Thyroid gland (tissue), 4 donors: ENCODE measurements around the gene MRPL45.

Experiments
- POLR2A ChIP-seq, 2 donors: fragments of 450-650 bp; IDR thresholded peaks; one replicate each; pipeline ENCODE4 v1.6.1; 2017; ENCODE audit warnings: antibody characterized with exemption in 2 of 2, mild to moderate bottlenecking in 2 of 2, moderate library complexity in 1 of 2
- TF ChIP-seq, protein P1 (sequence below), 6 experiments: fragments of 200-600 bp in 3 of 6; fragments of 450-650 bp in 3 of 6; sonication (generic) in 3 of 6; IDR thresholded peaks; one replicate each; pipeline ENCODE4 v1.5.1; 2016 to 2019; ENCODE audit warnings: antibody characterized with exemption in 6 of 6, mild to moderate bottlenecking in 2 of 6, inconsistent platforms in 1 of 6, moderate library complexity in 1 of 6

- no peak for TF ChIP-seq POLR2A (IDR thresholded peaks at IDR 0.05)
- TF ChIP-seq, protein P1, sequence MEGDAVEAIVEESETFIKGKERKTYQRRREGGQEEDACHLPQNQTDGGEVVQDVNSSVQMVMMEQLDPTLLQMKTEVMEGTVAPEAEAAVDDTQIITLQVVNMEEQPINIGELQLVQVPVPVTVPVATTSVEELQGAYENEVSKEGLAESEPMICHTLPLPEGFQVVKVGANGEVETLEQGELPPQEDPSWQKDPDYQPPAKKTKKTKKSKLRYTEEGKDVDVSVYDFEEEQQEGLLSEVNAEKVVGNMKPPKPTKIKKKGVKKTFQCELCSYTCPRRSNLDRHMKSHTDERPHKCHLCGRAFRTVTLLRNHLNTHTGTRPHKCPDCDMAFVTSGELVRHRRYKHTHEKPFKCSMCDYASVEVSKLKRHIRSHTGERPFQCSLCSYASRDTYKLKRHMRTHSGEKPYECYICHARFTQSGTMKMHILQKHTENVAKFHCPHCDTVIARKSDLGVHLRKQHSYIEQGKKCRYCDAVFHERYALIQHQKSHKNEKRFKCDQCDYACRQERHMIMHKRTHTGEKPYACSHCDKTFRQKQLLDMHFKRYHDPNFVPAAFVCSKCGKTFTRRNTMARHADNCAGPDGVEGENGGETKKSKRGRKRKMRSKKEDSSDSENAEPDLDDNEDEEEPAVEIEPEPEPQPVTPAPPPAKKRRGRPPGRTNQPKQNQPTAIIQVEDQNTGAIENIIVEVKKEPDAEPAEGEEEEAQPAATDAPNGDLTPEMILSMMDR (IDR thresholded peaks at IDR 0.05): no peak
Observed at GRCh38 chr17:38320482-38320881, 23.5 kb downstream of the MRPL45 start.
